DOHH2 (cell line): ENCODE data around the gene GPATCH2.

Experiments used
- H3F3A ChIP-seq: fragments of 200-600 bp; sonication (generic), shearing (Covaris generic); 2 replicates; pipeline ENCODE4 v1.6.0; 2016; ENCODE audit warnings: antibody characterized with exemption, mild to moderate bottlenecking; ENCODE audit not compliant: control insufficient read depth, insufficient read depth
- H3K27ac ChIP-seq: fragments of 200-600 bp; sonication (generic); 2 replicates; pipeline ENCODE4 v1.5.1; 2014; ENCODE audit warnings: low read depth, mild to moderate bottlenecking, low read length, moderate library complexity
- H3K27me3 ChIP-seq: fragments of 200-600 bp; sonication (generic); 2 replicates; pipeline ENCODE4 v1.6.1; 2014; ENCODE audit warnings: mild to moderate bottlenecking, low read length, mixed read lengths; ENCODE audit not compliant: control insufficient read depth
- H3K36me3 ChIP-seq: fragments of 200-600 bp; sonication (generic); 2 replicates; pipeline ENCODE4 v1.6.1; 2014; ENCODE audit warnings: mild to moderate bottlenecking, low read length, moderate library complexity, mixed read lengths; ENCODE audit not compliant: control insufficient read depth
- H3K4me1 ChIP-seq: fragments of 200-600 bp; sonication (generic); 2 replicates; pipeline ENCODE4 v1.6.1; 2014; ENCODE audit warnings: mild to moderate bottlenecking, low read length, mixed read lengths; ENCODE audit not compliant: control insufficient read depth
- H3K4me2 ChIP-seq: fragments of 200-600 bp; sonication (generic); 2 replicates; pipeline ENCODE4 v1.6.0; 2014; ENCODE audit warnings: mild to moderate bottlenecking, low read length, moderate library complexity
- H3K4me3 ChIP-seq: fragments of 200-600 bp; sonication (generic); 2 replicates; pipeline ENCODE4 v1.5.1; 2014; ENCODE audit warnings: mild to moderate bottlenecking, low read length, mixed read lengths
- H3K79me2 ChIP-seq: fragments of 200-600 bp; sonication (generic); 2 replicates; pipeline ENCODE4 v1.6.1; 2014; ENCODE audit warnings: mild to moderate bottlenecking, low read length, mixed read lengths; ENCODE audit not compliant: control insufficient read depth
- H3K9me2 ChIP-seq: fragments of 200-600 bp; sonication (generic); replicated peaks from 2 replicates; pipeline ENCODE4 v1.6.1; 2014; ENCODE audit warnings: mild to moderate bottlenecking, low read length, mixed read lengths; ENCODE audit not compliant: control insufficient read depth
- H3K9me3 ChIP-seq: fragments of 200-600 bp; sonication (generic); 2 replicates; pipeline ENCODE4 v1.6.1; 2014; ENCODE audit warnings: antibody characterized with exemption, low read length, mixed read lengths; ENCODE audit not compliant: control insufficient read depth, insufficient read depth
- H4K20me1 ChIP-seq: fragments of 200-600 bp; sonication (generic); 2 replicates; pipeline ENCODE4 v1.6.0; 2014; ENCODE audit warnings: low read depth, mild to moderate bottlenecking, antibody characterized with exemption, low read length, moderate library complexity; ENCODE audit not compliant: control insufficient read depth, insufficient read depth
- CTCF ChIP-seq: fragments of 200-600 bp; sonication (generic); IDR thresholded peaks from one replicate; pipeline ENCODE4 v1.5.1; 2014; ENCODE audit warnings: antibody characterized with exemption, mild to moderate bottlenecking, low read depth, low read length; ENCODE audit not compliant: poor library complexity, severe bottlenecking
- EZH2phosphoT487 ChIP-seq: fragments of 200-600 bp; sonication (generic); IDR thresholded peaks from 2 replicates; pipeline ENCODE4 v1.6.1; 2017; ENCODE audit warnings: borderline replicate concordance, mild to moderate bottlenecking, antibody characterized with exemption, low read length, moderate library complexity, mixed read lengths

The GPATCH2 gene

GRCh38 chr1:217568200-217568599 lies 62.7 kb downstream of the GPATCH2 start:
- Histone ChIP-seq H3K4me3 (no peak overlapping the region), H3K4me2 (no peak overlapping the region), H3K9me3 (no peaks in the 10 kb centered on the region), H3F3A (no peaks in the 10 kb centered on the region), H4K20me1 (no peaks in the 10 kb centered on the region), H3K9me2 (no peaks in the 10 kb centered on the region), H3K4me1 (0 out of 2 replicates have a peak, but pooled peaks cover 2% of the 10 kb centered on the region), H3K36me3 (no peaks in the 10 kb centered on the region), H3K27ac (no peak overlapping the region), H3K79me2 (no peaks in the 10 kb centered on the region), H3K27me3 (no peaks in the 10 kb centered on the region)
- TF ChIP-seq CTCF = no peak
- TF ChIP-seq EZH2phosphoT487 = no peak

GRCh38 chr1:217564833-217565232 lies 66.1 kb downstream of the GPATCH2 start:
- H3K9me2 ChIP-seq = no peaks in the 10 kb centered on the region
- no peaks in the 10 kb centered on the region for H3K36me3 ChIP-seq
- no peaks in the 10 kb centered on the region for H3K9me3 ChIP-seq
- TF ChIP-seq CTCF (no peak), EZH2phosphoT487 (no peak)
- no peaks in the 10 kb centered on the region for H3K79me2 ChIP-seq
- H3K27me3 ChIP-seq = no peaks in the 10 kb centered on the region
- H3K27ac ChIP-seq = no peak overlapping the region
- no peak overlapping the region for H3K4me2 ChIP-seq
- no peaks in the 10 kb centered on the region for H4K20me1 ChIP-seq
- H3F3A ChIP-seq = no peaks in the 10 kb centered on the region
- H3K4me1 ChIP-seq = 0 out of 2 replicates have a peak, but pooled peaks cover 2% of the 10 kb centered on the region
- H3K4me3 ChIP-seq = no peak overlapping the region

GRCh38 chr1:217564207-217564606 lies 66.7 kb downstream of the GPATCH2 start:
- Histone ChIP-seq H3F3A (no peaks in the 10 kb centered on the region), H3K4me3 (no peak overlapping the region), H3K9me3 (no peaks in the 10 kb centered on the region), H3K4me2 (no peak overlapping the region), H3K27ac (no peak overlapping the region), H4K20me1 (no peaks in the 10 kb centered on the region), H3K27me3 (no peaks in the 10 kb centered on the region), H3K4me1 (0 out of 2 replicates have a peak, but pooled peaks cover 2% of the 10 kb centered on the region), H3K79me2 (no peaks in the 10 kb centered on the region), H3K9me2 (no peaks in the 10 kb centered on the region), H3K36me3 (no peaks in the 10 kb centered on the region)
- no peak for TF ChIP-seq CTCF

GRCh38 chr1:217563179-217563578 lies 67.7 kb downstream of the GPATCH2 start:
- Histone ChIP-seq H3K4me2 (no peak overlapping the region), H3K4me3 (no peak overlapping the region), H3K9me3 (no peaks in the 10 kb centered on the region), H3K27ac (no peak overlapping the region), H3K4me1 (0 out of 2 replicates have a peak, but pooled peaks cover 2% of the 10 kb centered on the region), H3F3A (no peaks in the 10 kb centered on the region), H3K79me2 (no peaks in the 10 kb centered on the region), H4K20me1 (no peaks in the 10 kb centered on the region), H3K27me3 (no peaks in the 10 kb centered on the region), H3K9me2 (no peaks in the 10 kb centered on the region), H3K36me3 (no peaks in the 10 kb centered on the region)
- TF ChIP-seq EZH2phosphoT487 (no peak), CTCF (no peak)
